ENCODE measurements around the gene DSP. TPM values are rescaled to one million over a fixed set of nuclear protein-coding genes. Genes with fewer than 3 reads are reported as not detected.

Gene DSP
- total and polyA plus RNA-seq, 2 experiments from 2014 or later: 76.4 to 108 TPM

GRCh38 chr6:7580927-7581618, 39.6 kb downstream of the DSP start:
- no peak overlapping the region for H2AFZ ChIP-seq
- no peak overlapping the region for H3K9ac ChIP-seq
- no peak overlapping the region for H3K4me2 ChIP-seq (ENCODE audit: unreplicated experiment)
- H3K36me3 ChIP-seq (ENCODE audit: low read depth): peaks cover 92% of the 10 kb centered on the region
- H3K79me2 ChIP-seq (ENCODE audit: insufficient read depth): no peaks in the 10 kb centered on the region
- H4K20me1 ChIP-seq (ENCODE audit: insufficient read depth): no peaks in the 10 kb centered on the region
- in situ Hi-C loops (cut with MboI): no loop called here
- H3K4me3 ChIP-seq: no peak overlapping the region
- TF ChIP-seq EZH2 (IDR thresholded peaks at IDR 0.05; ENCODE audit: insufficient read depth, poor library complexity, severe bottlenecking) (no peak), EZH2phosphoT487 (IDR thresholded peaks at IDR 0.05; ENCODE audit: insufficient read depth, low read depth) (no peak)
- no peak overlapping the region for H3K27ac ChIP-seq
- H3K27me3 ChIP-seq (replicated peaks; ENCODE audit: insufficient read depth): no peaks in the 10 kb centered on the region
- H3K9me2 ChIP-seq (ENCODE audit: insufficient read depth): no peaks in the 10 kb centered on the region
- H3F3A ChIP-seq (ENCODE audit: insufficient read depth): peaks cover 11% of the 10 kb centered on the region
- H3K9me3 ChIP-seq (ENCODE audit: low read depth): no peaks in the 10 kb centered on the region
- H3K4me1 ChIP-seq (ENCODE audit: insufficient read depth): no peaks in the 10 kb centered on the region
- no peak for DNase-seq
- WGBS, 2 experiments (ENCODE audit: low coverage in 1 of 2, low lambda C conversion rate in 2 of 2, missing lambda C conversion rate in 2 of 2): 78 to 83% methylated on average over 14 of the region's 14 CpGs

DNA sequence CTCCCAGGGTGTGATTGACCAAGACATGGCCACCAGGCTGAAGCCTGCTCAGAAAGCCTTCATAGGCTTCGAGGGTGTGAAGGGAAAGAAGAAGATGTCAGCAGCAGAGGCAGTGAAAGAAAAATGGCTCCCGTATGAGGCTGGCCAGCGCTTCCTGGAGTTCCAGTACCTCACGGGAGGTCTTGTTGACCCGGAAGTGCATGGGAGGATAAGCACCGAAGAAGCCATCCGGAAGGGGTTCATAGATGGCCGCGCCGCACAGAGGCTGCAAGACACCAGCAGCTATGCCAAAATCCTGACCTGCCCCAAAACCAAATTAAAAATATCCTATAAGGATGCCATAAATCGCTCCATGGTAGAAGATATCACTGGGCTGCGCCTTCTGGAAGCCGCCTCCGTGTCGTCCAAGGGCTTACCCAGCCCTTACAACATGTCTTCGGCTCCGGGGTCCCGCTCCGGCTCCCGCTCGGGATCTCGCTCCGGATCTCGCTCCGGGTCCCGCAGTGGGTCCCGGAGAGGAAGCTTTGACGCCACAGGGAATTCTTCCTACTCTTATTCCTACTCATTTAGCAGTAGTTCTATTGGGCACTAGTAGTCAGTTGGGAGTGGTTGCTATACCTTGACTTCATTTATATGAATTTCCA, 43.9 kb downstream of the DSP start:
- H3K9ac ChIP-seq: no peak overlapping the region
- in situ Hi-C loops (cut with MboI): no loop called here
- no peak for DNase-seq

GRCh38 chr6:7587631-7588100, 46.2 kb downstream of the DSP start:
- Histone ChIP-seq H3K27me3 (replicated peaks; ENCODE audit: insufficient read depth) (no peaks in the 10 kb centered on the region), H3K36me3 (ENCODE audit: low read depth) (peaks cover 34% of the 10 kb centered on the region), H3K4me2 (ENCODE audit: unreplicated experiment) (no peak overlapping the region), H3K9ac (no peak overlapping the region), H2AFZ (no peak overlapping the region), H4K20me1 (ENCODE audit: insufficient read depth) (no peaks in the 10 kb centered on the region; the same call in 1 of the 2 replicates), H3K9me2 (ENCODE audit: insufficient read depth) (no peaks in the 10 kb centered on the region), H3K27ac (peak overlapping the region; percentile 48), H3K4me3 (no peak overlapping the region), H3K9me3 (ENCODE audit: low read depth) (no peaks in the 10 kb centered on the region), H3K4me1 (ENCODE audit: insufficient read depth) (peaks cover 34% of the 10 kb centered on the region), H3K79me2 (ENCODE audit: insufficient read depth) (peaks cover 27% of the 10 kb centered on the region), H3F3A (ENCODE audit: insufficient read depth) (peaks cover 37% of the 10 kb centered on the region)
- DNase-seq: peak; percentile 68
- TF ChIP-seq EZH2phosphoT487 (IDR thresholded peaks at IDR 0.05; ENCODE audit: insufficient read depth, low read depth): no peak
- TF ChIP-seq EZH2 (IDR thresholded peaks at IDR 0.05; ENCODE audit: insufficient read depth, poor library complexity, severe bottlenecking): no peak
- in situ Hi-C loops (cut with MboI): no loop called here
- WGBS, 2 experiments (ENCODE audit: low coverage in 1 of 2, low lambda C conversion rate in 2 of 2, missing lambda C conversion rate in 2 of 2): 85 to 92% methylated on average over 3 of the region's 3 CpGs

More for the DNA sequence above, 43.9 kb downstream of the DSP start:
- H4K20me1 ChIP-seq (ENCODE audit: insufficient read depth): no peaks in the 10 kb centered on the region
- H3K79me2 ChIP-seq (ENCODE audit: insufficient read depth): peaks cover 4% of the 10 kb centered on the region
- H3K9me2 ChIP-seq (ENCODE audit: insufficient read depth): no peaks in the 10 kb centered on the region
- peaks cover 52% of the 10 kb centered on the region for H3K36me3 ChIP-seq (ENCODE audit: low read depth)
- no peaks in the 10 kb centered on the region for H3K27me3 ChIP-seq (replicated peaks; ENCODE audit: insufficient read depth)
- peaks cover 41% of the 10 kb centered on the region for H3F3A ChIP-seq (ENCODE audit: insufficient read depth)
- no peak overlapping the region for H3K4me2 ChIP-seq (ENCODE audit: unreplicated experiment)
- TF ChIP-seq EZH2 (IDR thresholded peaks at IDR 0.05; ENCODE audit: insufficient read depth, poor library complexity, severe bottlenecking) (no peak), EZH2phosphoT487 (IDR thresholded peaks at IDR 0.05; ENCODE audit: insufficient read depth, low read depth) (no peak)
- peaks cover 18% of the 10 kb centered on the region for H3K4me1 ChIP-seq (ENCODE audit: insufficient read depth)
- H3K27ac ChIP-seq: no peak overlapping the region
- no peak overlapping the region for H2AFZ ChIP-seq
- WGBS, 2 experiments (ENCODE audit: low coverage in 1 of 2, low lambda C conversion rate in 2 of 2, missing lambda C conversion rate in 2 of 2): 92 to 94% methylated on average over 28 of the region's 28 CpGs
- no peaks in the 10 kb centered on the region for H3K9me3 ChIP-seq (ENCODE audit: low read depth)
- H3K4me3 ChIP-seq: no peak overlapping the region

GRCh38 chr6:7588506-7588905, 47.0 kb downstream of the DSP start:
- Histone ChIP-seq H2AFZ (peak overlapping the region; percentile 92; the same call in 1 of the 2 replicates), H3K9me3 (ENCODE audit: low read depth) (no peaks in the 10 kb centered on the region), H3K4me1 (ENCODE audit: insufficient read depth) (peaks cover 34% of the 10 kb centered on the region), H3K36me3 (ENCODE audit: low read depth) (peaks cover 26% of the 10 kb centered on the region), H4K20me1 (ENCODE audit: insufficient read depth) (no peaks in the 10 kb centered on the region; the same call in 1 of the 2 replicates), H3F3A (ENCODE audit: insufficient read depth) (peaks cover 37% of the 10 kb centered on the region), H3K9me2 (ENCODE audit: insufficient read depth) (no peaks in the 10 kb centered on the region), H3K79me2 (ENCODE audit: insufficient read depth) (peaks cover 35% of the 10 kb centered on the region), H3K4me3 (no peak overlapping the region), H3K4me2 (ENCODE audit: unreplicated experiment) (peak overlapping the region; percentile 16), H3K27me3 (replicated peaks; ENCODE audit: insufficient read depth) (no peaks in the 10 kb centered on the region), H3K9ac (no peak overlapping the region), H3K27ac (peak overlapping the region; percentile 78)
- no peak for TF ChIP-seq EZH2 (IDR thresholded peaks at IDR 0.05; ENCODE audit: insufficient read depth, poor library complexity, severe bottlenecking)
- no peak for TF ChIP-seq EZH2phosphoT487 (IDR thresholded peaks at IDR 0.05; ENCODE audit: insufficient read depth, low read depth)
- in situ Hi-C loops (cut with MboI): no loop called here
- no peak for DNase-seq
- 84 to 86% methylated on average over 4 of the region's 4 CpGs for WGBS, 2 experiments (ENCODE audit: low coverage in 1 of 2, low lambda C conversion rate in 2 of 2, missing lambda C conversion rate in 2 of 2)
